Right lobe of liver (tissue), 4 donors: ENCODE data around the gene GNL3.

Source experiments
- CTCF ChIP-seq, 4 donors: fragments of 200-600 bp in 3 of 4; fragments of 450-650 bp in 1 of 4; IDR thresholded peaks; one replicate each; pipeline versions ENCODE4 v1.5.1 to v1.8.0; 2016 to 2022; ENCODE audit warnings: antibody characterized with exemption in 4 of 4, mild to moderate bottlenecking in 2 of 4
- POLR2A ChIP-seq: fragments of 450-650 bp; IDR thresholded peaks from one replicate; pipeline ENCODE4 v1.6.1; 2017; ENCODE audit warnings: antibody characterized with exemption, mild to moderate bottlenecking
- donor health status: DM: no; HTN: no; CAD: no.
- donor health status: DM: no; HTN: no; CAD: no.
- donor health status: DM: no; HTN: yes; CAD: no.

- no peak for TF ChIP-seq POLR2A
- TF ChIP-seq CTCF (IDR thresholded peaks at IDR 0.05) = no peak
Measured at GRCh38 chr3:52690560-52690959, 4.7 kb downstream of the GNL3 start.
